ENCODE data around the gene LEO1.

Gene LEO1

GRCh38 chr15:52003089-52003488 is 31.5 kb upstream of the LEO1 start:
- DNase-seq = peak in 1 of 2 experiments; percentile 17

GRCh38 chr15:52002351-52002750 is 30.8 kb upstream of the LEO1 start:
- DNase-seq = peak in 1 of 2 experiments; percentile 0

GRCh38 chr15:51992953-51993352 is 21.4 kb upstream of the LEO1 start:
- DNase-seq = no peak

GRCh38 chr15:51991141-51991540 is 19.6 kb upstream of the LEO1 start:
- DNase-seq = no peak

GRCh38 chr15:51982770-51983103 is 11.2 kb upstream of the LEO1 start:
- no peak for DNase-seq

GRCh38 chr15:51982013-51982769 is 10.6 kb upstream of the LEO1 start:
- DNase-seq = peak; percentile 62 to 67

- DNase-seq = no peak
Measured at GRCh38 chr15:51973775-51974174, 2.2 kb upstream of the LEO1 start.

GRCh38 chr15:51973220-51973619 is 1.6 kb upstream of the LEO1 start:
- no peak for DNase-seq

GRCh38 chr15:51971032-51971374 is 575 bp downstream of the LEO1 start:
- no peak for DNase-seq

GRCh38 chr15:51970132-51970817 is 1.3 kb downstream of the LEO1 start:
- no peak for DNase-seq

- no peak for DNase-seq
Measured at GRCh38 chr15:51969728-51970127, 1.9 kb downstream of the LEO1 start.

- DNase-seq = no peak
Measured at GRCh38 chr15:51967583-51967982, 4.0 kb downstream of the LEO1 start.

GRCh38 chr15:51966192-51966591 is 5.4 kb downstream of the LEO1 start:
- peak in 1 of 2 experiments; percentile 7 for DNase-seq

- DNase-seq = no peak
Measured at GRCh38 chr15:51965691-51966090, 5.9 kb downstream of the LEO1 start.

GRCh38 chr15:51955504-51955903 is 16.1 kb downstream of the LEO1 start:
- no peak for DNase-seq

GRCh38 chr15:51952805-51953204 is 18.8 kb downstream of the LEO1 start:
- no peak for DNase-seq

- DNase-seq = no peak
Measured at GRCh38 chr15:51947124-51947523, 24.5 kb downstream of the LEO1 start.

- DNase-seq = peak in 1 of 2 experiments; percentile 6
Measured at GRCh38 chr15:51939216-51939615, 32.4 kb downstream of the LEO1 start.

GRCh38 chr15:51938286-51938685 is 33.3 kb downstream of the LEO1 start:
- peak in 1 of 2 experiments; percentile 8 for DNase-seq

GRCh38 chr15:51936105-51936478 is 35.5 kb downstream of the LEO1 start:
- DNase-seq = peak in 1 of 2 experiments; percentile 14

- no peak for DNase-seq
Measured at GRCh38 chr15:51935466-51936104, 36.0 kb downstream of the LEO1 start.

GRCh38 chr15:51932161-51932560 is 39.4 kb downstream of the LEO1 start:
- no peak for DNase-seq

GRCh38 chr15:51931638-51932037 is 39.9 kb downstream of the LEO1 start:
- no peak for DNase-seq

- DNase-seq = no peak
Measured at GRCh38 chr15:51931016-51931415, 40.6 kb downstream of the LEO1 start.
